Measurements from ENCODE around the gene SIRPD.

- no peak for TF ChIP-seq CTCF (IDR thresholded peaks at IDR 0.05)
- TF ChIP-seq EZH2 (IDR thresholded peaks at IDR 0.05; ENCODE audit: borderline replicate concordance, insufficient read depth, low read depth, low read length, poor library complexity, severe bottlenecking) = no peak
Measured at GRCh38 chr20:1499528-1500420, 57.7 kb downstream of the SIRPD start.
